Left lobe of liver (tissue), 2 donors: ENCODE measurements around the gene RAD23B. TPM values are rescaled to one million over a fixed set of nuclear protein-coding genes. Genes with fewer than 3 reads are reported as not detected.
A peak's percentile ranks its signal among the peaks of the same experiment; 100 is the strongest.

Experiments
- ATAC-seq: fragments of 200-7000 bp; cut with Tn5 transposase; one replicate; pipeline ENCODE4 v1.9.1; 2020; ENCODE audit warnings: mild to moderate bottlenecking, moderate library complexity
- DNase-seq: peaks from one replicate; pipeline ENCODE4 v3.0.0-alpha.2; 2020; ENCODE audit warnings: low spot score
- total RNA-seq: library from RNA; stranded (reverse); gene quantifications from one replicate; pipeline ENCODE4 v1.2.1, GENCODE V29; 2021
- donor health status: DM: no; HTN: no; CAD: no; lungs with moderate emphysema.
- donor health status: DM: no; HTN: yes; CAD: no.

RAD23B gene
- total RNA-seq, 1 donor from 2014 or later, result 98.7 TPM

DNA sequence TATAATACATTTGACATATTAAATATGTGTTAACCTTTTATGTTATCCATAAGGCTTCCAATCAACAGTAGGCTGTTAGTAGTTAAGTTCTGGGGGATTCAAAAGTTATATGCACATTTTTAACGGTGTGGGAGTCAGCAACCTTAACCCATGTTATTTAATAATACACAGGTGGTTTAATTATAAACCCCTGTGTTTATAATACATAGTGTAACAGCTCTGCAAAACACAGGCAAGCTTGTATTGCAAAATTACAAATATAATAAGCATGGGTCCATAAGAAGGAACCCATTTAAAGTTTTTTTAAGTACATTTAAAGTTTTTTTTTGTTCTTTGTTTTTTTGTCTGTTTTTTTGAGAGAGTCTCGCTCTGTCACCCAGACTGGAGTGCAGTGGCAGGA, 14.5 kb upstream of the RAD23B start:
- DNase-seq, result no peak
- peak; percentile 74 for ATAC-seq

GRCh38 chr9:107269254-107269653, 13.8 kb upstream of the RAD23B start:
- no peak for DNase-seq
- ATAC-seq, result peak; percentile 45

DNA sequence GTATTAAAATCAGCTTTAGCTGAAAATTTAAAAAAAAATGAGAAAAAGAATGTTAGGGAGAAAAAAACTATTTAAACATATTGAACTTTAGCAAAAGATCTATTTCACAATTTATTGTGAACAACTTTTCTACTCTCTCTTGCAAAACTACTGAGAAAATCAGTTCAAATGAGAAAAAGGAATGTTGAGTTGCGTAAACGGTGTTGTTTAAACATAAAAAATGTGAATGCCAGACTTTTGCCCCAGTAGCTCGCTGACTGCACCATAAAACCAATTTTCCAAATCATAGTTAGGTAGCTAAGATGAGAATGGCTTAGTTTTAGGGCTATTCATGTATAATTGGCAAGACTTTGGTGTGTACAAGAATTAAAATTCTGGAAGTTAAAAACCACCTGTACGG, 13.4 kb upstream of the RAD23B start:
- ATAC-seq, result peak; percentile 53

GRCh38 chr9:107270082-107270481, 13.0 kb upstream of the RAD23B start:
- DNase-seq, result no peak
- peak; percentile 21 for ATAC-seq

More for the DNA sequence above, 13.4 kb upstream of the RAD23B start:
- no peak for DNase-seq

GRCh38 chr9:107270580-107270979, 12.5 kb upstream of the RAD23B start:
- DNase-seq (no peak), ATAC-seq (peak; percentile 59)

GRCh38 chr9:107273634-107274033, 9.4 kb upstream of the RAD23B start:
- DNase-seq, result no peak
- ATAC-seq, result peak; percentile 59

DNA sequence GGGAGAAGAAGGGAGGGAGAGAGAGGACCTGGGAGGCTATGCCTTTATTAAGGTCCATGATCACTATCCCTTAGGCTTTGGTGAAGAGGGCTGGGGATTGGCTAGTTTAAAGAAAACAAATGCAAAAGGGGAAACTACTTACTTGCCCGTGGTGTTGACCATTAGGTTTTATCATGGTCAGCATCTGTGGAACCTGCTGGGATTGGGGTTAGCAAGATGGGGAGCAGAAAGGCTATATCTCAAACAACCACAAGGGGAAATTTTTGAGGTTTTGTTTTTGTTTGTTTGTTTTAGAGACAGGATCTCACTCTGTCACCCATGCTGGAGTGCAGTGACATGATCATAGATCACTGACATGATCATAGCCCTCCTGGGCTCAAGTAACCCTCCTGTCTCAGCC, 9.0 kb upstream of the RAD23B start:
- DNase-seq (no peak), ATAC-seq (no peak)

DNA sequence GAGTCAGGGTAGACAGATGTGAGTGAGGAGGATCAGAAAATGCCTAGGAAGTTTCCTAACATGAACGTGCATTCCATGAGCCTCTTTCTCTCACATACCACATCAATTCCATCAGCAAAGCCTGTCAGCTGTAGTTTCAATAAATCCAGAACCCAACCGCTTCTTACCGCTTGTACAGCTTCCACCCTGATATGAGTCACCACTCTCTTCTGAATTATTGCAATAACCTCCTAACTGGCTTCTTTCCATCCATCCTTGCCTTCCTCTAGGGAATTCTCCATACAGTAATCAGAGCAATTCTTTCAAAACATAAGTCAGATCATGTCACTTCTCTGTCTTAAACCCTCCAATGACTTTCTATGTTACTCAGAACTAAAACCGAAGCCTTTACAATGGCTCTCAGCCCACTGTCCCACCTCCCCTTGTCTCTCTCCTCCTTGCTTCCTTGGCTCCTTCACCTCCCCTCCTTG, 8.1 kb upstream of the RAD23B start:
- DNase-seq, result no peak
- no peak for ATAC-seq

- ATAC-seq (no peak), DNase-seq (no peak)
These were observed 7.5 kb upstream of the RAD23B start for GRCh38 chr9:107275530-107275929.

DNA sequence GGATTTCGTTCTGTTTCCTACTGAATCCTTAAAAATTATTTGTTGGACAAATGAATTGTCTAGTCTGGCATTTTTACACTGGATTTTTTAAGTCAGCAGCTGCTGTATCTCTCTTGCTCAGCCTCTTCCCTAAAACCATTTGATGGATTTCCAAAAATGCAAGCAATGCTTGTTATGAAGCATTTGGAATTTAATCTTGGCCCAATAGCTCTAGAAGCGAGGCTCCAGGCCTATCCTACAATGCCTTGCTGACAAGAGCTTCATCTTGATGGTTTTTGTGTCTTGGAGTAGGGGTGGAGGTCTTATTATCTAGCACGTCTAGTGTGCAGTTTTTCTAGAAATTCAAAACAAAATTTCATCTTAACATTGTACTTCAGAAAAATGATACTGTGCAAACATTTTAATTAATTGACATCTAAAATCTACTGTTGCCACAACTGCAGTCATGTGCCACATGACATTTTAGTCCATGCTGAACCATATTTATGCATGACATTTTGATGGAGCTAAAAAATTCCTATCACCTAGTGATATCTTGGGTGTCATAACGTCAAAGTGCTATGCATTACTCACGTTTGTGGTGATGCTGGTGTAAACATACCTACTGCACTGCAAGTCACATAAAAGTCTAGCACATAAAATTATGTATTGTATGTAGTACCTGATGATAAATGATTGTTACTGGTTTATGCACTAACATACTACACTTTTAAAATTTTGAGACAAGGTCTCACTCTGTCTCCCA, 5.9 kb upstream of the RAD23B start:
- no peak for ATAC-seq
- DNase-seq, result no peak

DNA sequence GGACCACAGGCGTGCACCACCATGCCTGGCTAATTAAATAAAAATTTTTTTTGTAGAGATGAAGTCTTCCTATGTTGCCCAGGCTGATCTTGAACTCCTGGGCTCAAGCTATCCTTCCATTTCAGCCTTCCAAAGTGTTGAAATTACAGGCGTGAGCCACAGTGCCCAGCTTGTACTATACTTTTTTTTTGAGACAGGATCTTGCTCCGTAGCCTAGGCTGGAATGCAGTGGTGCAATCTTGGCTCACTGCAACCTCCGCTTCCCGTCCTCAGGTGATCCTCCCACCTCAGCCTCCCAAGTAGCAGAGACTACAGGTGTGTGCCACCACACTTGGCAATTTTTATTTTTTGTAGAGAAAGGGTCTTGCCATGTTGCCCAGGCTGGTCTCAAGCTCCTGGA, 5.3 kb upstream of the RAD23B start:
- ATAC-seq (no peak), DNase-seq (no peak)

DNA sequence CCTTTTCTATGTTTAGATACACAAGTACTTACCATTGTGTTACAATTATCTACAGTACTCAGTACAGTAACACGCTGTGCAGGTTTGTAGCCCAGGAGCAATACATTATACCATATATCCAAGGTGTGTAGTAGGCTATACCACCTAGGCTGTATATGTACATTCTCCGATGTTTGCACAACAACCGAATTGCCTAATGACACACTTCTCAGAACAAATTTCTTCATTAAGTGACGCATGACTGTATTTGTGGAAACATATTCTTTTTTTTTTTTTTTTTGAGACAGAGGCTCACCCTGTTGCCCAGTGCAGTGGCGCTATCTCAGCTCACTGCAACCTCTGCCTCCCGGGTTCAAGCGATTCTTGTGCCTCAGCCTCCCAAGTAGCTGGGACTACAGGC, 4.0 kb upstream of the RAD23B start:
- no peak for DNase-seq
- ATAC-seq, result no peak

DNA sequence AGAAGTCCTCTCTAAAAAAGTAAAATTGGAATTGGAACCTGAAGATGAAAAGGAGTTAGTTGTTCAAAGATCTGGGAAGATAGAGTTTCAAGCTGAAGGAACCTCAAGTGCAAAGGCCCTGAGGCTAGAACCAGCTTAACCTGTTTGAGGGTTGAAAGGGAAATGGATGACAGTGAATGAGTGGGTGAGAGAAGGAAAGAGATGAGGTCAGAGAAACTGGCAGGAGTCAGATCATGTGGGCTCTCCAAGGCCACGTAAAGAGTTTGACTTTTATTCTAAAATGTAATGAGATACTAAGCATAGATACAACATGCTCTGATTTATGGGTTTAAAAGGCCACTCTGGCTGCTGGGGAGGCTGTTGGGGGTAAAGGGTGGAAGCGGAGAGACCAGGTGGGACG, 2.5 kb upstream of the RAD23B start:
- no peak for ATAC-seq
- DNase-seq, result no peak

DNA sequence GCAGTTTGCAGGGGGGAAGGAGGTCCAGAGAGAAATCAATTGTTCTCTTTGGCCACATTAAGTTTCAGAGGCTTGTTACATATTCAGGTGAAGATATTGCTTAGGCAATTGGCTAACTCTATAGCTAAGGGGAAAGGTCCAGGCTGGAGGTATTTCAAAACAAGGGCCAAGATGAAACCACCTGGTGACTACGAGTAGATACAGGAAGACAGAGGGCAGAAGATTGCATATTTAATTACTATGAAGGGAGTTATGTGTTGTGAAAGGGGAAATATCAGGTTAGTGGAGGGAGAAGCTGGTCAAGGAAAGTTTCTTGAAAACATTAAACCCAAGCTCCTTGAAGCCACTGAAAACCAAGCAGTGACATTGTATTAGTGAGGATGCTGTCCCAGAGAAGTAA, 1.9 kb upstream of the RAD23B start:
- DNase-seq (no peak), ATAC-seq (no peak)

- ATAC-seq (peak; percentile 17), DNase-seq (no peak)
These were observed 984 bp upstream of the RAD23B start for GRCh38 chr9:107281922-107282667.

GRCh38 chr9:107283623-107284616, 841 bp downstream of the RAD23B start:
- ATAC-seq (peak; percentile 68), DNase-seq (peak; percentile 84)

DNA sequence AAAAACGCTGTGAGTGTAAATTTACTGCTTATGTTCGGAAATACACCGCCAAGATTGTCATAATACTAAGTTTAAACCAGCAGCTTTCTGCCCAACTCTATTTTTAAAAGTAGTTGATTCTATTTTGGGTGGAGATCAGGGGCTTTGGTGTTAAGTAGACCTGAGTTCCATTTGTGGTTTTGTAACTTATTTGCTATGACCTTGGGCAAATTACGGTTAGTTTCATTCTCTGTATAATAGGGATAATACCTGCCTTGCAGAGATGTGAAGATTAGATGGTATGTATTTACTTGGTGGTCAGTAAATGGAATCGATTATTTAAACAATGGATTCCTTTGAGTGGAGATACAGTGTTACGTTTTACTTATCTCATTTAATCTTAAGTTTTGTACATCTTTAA, 1.6 kb downstream of the RAD23B start:
- ATAC-seq, result no peak

DNA sequence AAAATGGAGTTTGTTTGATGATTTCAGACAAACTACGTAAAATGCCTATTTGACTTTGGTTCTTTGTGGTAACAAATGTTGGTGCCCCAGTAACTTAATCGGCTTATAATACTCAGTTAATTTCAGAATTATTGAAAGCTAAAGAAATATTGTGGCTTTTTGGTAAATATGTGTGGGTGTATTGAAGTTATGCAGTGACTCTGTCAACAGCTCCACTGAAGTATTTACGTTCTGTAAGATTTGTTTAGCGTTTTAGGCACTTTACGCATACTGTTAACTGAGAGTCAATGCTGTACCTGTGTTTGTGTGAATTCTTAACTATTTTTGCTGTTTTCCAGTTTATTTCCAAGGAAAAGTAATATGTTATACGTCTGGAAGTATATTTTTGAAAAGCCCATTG, 2.2 kb downstream of the RAD23B start:
- no peak for ATAC-seq
- DNase-seq, result no peak

More for the DNA sequence above, 1.6 kb downstream of the RAD23B start:
- no peak for DNase-seq

DNA sequence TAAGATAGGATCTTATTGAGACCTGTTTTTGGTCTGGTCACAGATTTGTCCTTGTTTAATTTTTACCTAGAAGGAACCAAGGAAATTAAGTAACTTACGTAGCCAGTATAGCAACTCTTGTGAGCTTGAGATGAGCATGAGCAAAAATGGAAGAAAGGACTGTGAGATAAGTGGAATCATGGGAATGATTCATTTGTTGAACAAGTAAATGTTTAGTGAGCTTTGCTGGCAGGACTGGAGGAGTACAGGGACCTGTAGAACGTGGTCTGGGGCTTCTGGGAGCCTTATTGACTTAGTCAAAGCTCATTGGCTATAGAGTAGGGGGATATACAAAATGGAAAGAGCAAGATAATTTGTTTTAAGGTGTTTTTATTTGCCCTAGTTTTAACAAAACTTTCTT, 3.0 kb downstream of the RAD23B start:
- DNase-seq, result no peak
- no peak for ATAC-seq

DNA sequence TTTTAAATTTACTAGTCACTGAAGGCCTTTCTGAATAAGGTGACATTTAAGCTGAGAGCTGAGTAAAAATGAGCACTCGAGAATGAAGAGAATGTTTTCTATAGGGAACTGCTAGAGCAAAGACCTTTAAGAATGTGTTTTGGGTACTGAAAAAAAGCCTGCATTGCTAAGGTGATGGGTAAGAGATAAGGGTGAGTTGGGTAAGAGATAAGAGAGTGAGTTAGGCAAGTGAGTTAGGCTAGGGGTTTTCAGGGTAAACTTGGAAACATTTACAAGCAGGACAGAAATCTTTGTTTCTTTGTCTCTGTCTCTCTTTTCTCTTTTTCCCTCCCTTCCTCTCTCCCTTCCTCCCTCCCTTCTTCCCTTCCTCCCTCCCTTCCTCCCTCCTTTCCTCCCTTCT, 5.6 kb downstream of the RAD23B start:
- ATAC-seq (no peak), DNase-seq (no peak)

DNA sequence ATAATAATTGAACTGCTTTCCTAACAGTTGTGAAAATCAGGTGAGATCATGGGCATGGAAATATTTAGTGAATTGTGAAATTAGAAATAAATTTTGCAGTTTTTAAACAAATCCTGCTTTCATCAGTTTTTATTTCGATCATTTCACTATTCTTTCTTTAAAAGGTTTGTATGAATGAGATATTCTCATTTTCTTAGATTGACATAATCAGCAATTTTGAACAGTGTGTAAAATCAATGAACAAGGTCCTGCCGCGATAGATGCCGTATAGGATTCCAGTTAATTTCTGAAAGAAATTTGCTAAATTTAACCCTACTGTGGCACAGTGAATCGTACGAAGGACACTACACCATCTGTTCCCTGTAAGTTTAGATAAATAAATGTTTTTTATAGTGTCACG, 7.5 kb downstream of the RAD23B start:
- DNase-seq, result no peak
- ATAC-seq, result no peak
